Astrocyte (in vitro differentiated cells and primary cell): ENCODE results near the gene HOXC9. TPM values are rescaled to one million over a fixed set of nuclear protein-coding genes. Genes with fewer than 3 reads are reported as not detected.

Source experiments
- DNase-seq: peaks from one replicate; pipeline ENCODE4 v3.0.0-alpha.2; 2010; ENCODE audit warnings: low read depth
- FAIRE-seq: peaks from 2 replicates; lab custom pipeline; 2011; peaks lifted over from hg19 to GRCh38; lab: Jason Lieb, UNC
- H2AFZ ChIP-seq: 2 replicates; pipeline ENCODE4 v1.6.0; 2012; ENCODE audit warnings: low read depth, low read length, inconsistent platforms
- H3K27ac ChIP-seq: 2 replicates; pipeline ENCODE4 v1.5.1; 2011; ENCODE audit warnings: low read depth, low read length, inconsistent platforms
- H3K27me3 ChIP-seq: 2 replicates; pipeline ENCODE4 v1.6.0; 2011; ENCODE audit warnings: low read length, inconsistent platforms; ENCODE audit not compliant: insufficient read depth
- H3K36me3 ChIP-seq: 2 replicates; pipeline ENCODE4 v1.5.1; 2011; ENCODE audit warnings: low read length, inconsistent platforms; ENCODE audit not compliant: insufficient read depth
- H3K4me1 ChIP-seq: 2 replicates; pipeline ENCODE4 v1.5.1; 2011; ENCODE audit warnings: low read length, inconsistent platforms; ENCODE audit not compliant: insufficient read depth
- H3K4me2 ChIP-seq: 2 replicates; pipeline ENCODE4 v1.6.0; 2012; ENCODE audit warnings: low read length, inconsistent platforms
- H3K4me3 ChIP-seq: 2 replicates; pipeline ENCODE4 v1.5.1; 2011; ENCODE audit warnings: low read depth, mild to moderate bottlenecking, low read length, inconsistent platforms; ENCODE audit not compliant: insufficient read depth
- H3K79me2 ChIP-seq: 2 replicates; pipeline ENCODE4 v1.6.0; 2012; ENCODE audit warnings: mild to moderate bottlenecking, low read length, inconsistent platforms; ENCODE audit not compliant: insufficient read depth
- H3K9ac ChIP-seq: 2 replicates; pipeline ENCODE4 v1.6.0; 2012; ENCODE audit warnings: mild to moderate bottlenecking, low read length, inconsistent platforms
- H3K9me3 ChIP-seq: 2 replicates; pipeline ENCODE4 v1.5.1; 2012; ENCODE audit warnings: low read depth, mild to moderate bottlenecking, low read length, inconsistent platforms; ENCODE audit not compliant: insufficient read depth
- H4K20me1 ChIP-seq: 2 replicates; pipeline ENCODE4 v1.6.0; 2012; ENCODE audit warnings: low read length, inconsistent platforms; ENCODE audit not compliant: insufficient read depth
- H3K27ac Mint-ChIP-seq: one replicate; pipeline ENCODE4 v1.8.0; 2021; ENCODE audit warnings: mild to moderate bottlenecking, mixed read lengths; ENCODE audit not compliant: unreplicated experiment
- H3K27me3 Mint-ChIP-seq: one replicate; pipeline ENCODE4 v1.8.0; 2021; ENCODE audit warnings: low read depth, mixed read lengths; ENCODE audit not compliant: unreplicated experiment
- H3K36me3 Mint-ChIP-seq: one replicate; pipeline ENCODE4 v1.8.0; 2021; ENCODE audit warnings: low read depth, mixed read lengths; ENCODE audit not compliant: unreplicated experiment
- H3K4me1 Mint-ChIP-seq: one replicate; pipeline ENCODE4 v1.8.0; 2021; ENCODE audit warnings: low read depth, mixed read lengths; ENCODE audit not compliant: unreplicated experiment
- H3K4me3 Mint-ChIP-seq: one replicate; pipeline ENCODE4 v1.8.0; 2021; ENCODE audit warnings: mild to moderate bottlenecking, moderate library complexity, mixed read lengths; ENCODE audit not compliant: unreplicated experiment
- H3K9me3 Mint-ChIP-seq: one replicate; pipeline ENCODE4 v1.8.0; 2021; ENCODE audit warnings: mild to moderate bottlenecking, mixed read lengths; ENCODE audit not compliant: unreplicated experiment
- CTCF ChIP-seq: IDR thresholded peaks from 2 replicates; pipeline ENCODE4 v1.5.1; 2011; ENCODE audit warnings: low read depth, mild to moderate bottlenecking, inconsistent platforms, low read length, moderate library complexity; ENCODE audit not compliant: insufficient read depth
- EZH2 ChIP-seq: IDR thresholded peaks from 2 replicates; pipeline ENCODE4 v1.6.1; 2012; ENCODE audit warnings: mild to moderate bottlenecking, low read length, inconsistent platforms; ENCODE audit not compliant: insufficient read depth
- total RNA-seq: library from RNA; stranded (reverse); gene quantifications from 2 replicates; pipeline ENCODE4 v1.2.1, GENCODE V29; 2021

Gene HOXC9
- total RNA-seq, 1 donor from 2014 or later: not detected

DNA sequence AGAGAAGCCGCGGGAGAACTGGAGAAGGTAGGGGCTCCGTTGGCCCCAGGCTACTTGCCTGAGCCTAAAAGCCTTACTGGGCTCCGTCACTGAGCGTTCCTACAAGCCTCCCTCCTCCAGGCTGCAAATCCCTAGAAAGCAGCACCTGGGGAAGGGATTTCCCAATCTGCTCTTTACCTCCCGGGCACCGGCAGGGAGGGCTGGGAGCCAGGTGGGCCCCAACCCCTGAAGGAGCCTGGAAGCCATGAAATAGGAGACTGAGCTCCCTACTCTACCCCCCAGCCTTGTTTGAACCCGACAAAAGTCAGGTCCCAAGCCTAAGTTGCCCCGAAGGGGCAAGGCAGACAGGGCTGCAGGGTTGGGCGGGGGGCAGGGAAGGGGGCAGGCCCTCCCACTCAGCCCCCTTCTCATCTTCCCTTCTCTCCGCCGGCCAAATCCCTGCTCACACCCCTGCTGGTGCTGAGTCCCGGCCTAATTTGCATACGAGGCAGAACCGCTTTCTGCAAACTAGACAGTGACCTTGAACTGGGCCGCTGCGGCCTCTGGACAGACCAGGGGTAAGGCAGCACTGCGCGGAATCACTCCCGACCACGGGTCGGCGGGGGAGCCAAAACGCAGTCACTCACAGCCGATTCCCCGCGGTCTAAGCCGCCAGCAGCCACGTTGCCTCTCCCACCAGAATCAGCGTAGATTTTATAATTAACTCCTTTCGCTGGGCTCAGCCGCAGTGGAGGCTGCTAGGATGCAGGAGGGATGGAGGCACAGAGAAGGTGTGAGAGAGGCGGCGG lies 49.0 kb upstream of the HOXC9 start:
- Mint-ChIP-seq H3K27me3 (peaks cover 86% of the 10 kb centered on the region), H3K27ac (no peak overlapping the region), H3K9me3 (peaks cover 25% of the 10 kb centered on the region), H3K4me3 (no peak overlapping the region), H3K36me3 (peaks cover 3% of the 10 kb centered on the region), H3K4me1 (no peaks in the 10 kb centered on the region)
- FAIRE-seq (no peak), DNase-seq (no peak)
- Histone ChIP-seq H3K9ac (no peak overlapping the region), H3K79me2 (no peaks in the 10 kb centered on the region), H3K36me3 (no peaks in the 10 kb centered on the region), H2AFZ (no peak overlapping the region), H3K4me2 (no peak overlapping the region), H3K4me1 (no peaks in the 10 kb centered on the region), H4K20me1 (peaks cover 4% of the 10 kb centered on the region), H3K27me3 (peaks cover 91% of the 10 kb centered on the region), H3K4me3 (no peak overlapping the region), H3K9me3 (no peaks in the 10 kb centered on the region), H3K27ac (no peak overlapping the region)
- TF ChIP-seq EZH2 (no peak), CTCF (no peak)

GRCh38 chr12:53951577-53952334 lies 48.2 kb upstream of the HOXC9 start:
- no peak for DNase-seq
- H3K4me3 Mint-ChIP-seq: no peak overlapping the region

More at GRCh38 chr12:53951577-53952334, 48.2 kb upstream of the HOXC9 start:
- Mint-ChIP-seq H3K4me1 (no peaks in the 10 kb centered on the region), H3K36me3 (peaks cover 4% of the 10 kb centered on the region), H3K27ac (no peak overlapping the region), H3K9me3 (peaks cover 30% of the 10 kb centered on the region), H3K27me3 (peaks cover 86% of the 10 kb centered on the region)
- no peaks in the 10 kb centered on the region for H3K36me3 ChIP-seq
- TF ChIP-seq EZH2 (peak; percentile 82), CTCF (no peak)
- no peak overlapping the region for H3K27ac ChIP-seq
- no peak overlapping the region for H3K4me3 ChIP-seq
- no peak overlapping the region for H3K4me2 ChIP-seq
- FAIRE-seq: no peak
- no peaks in the 10 kb centered on the region for H3K79me2 ChIP-seq
- no peak overlapping the region for H3K9ac ChIP-seq
- peaks cover 91% of the 10 kb centered on the region for H3K27me3 ChIP-seq
- peaks cover 4% of the 10 kb centered on the region for H4K20me1 ChIP-seq
- no peaks in the 10 kb centered on the region for H3K4me1 ChIP-seq
- no peak overlapping the region for H2AFZ ChIP-seq
- no peaks in the 10 kb centered on the region for H3K9me3 ChIP-seq
